Stomach (tissue), 9 donors: ENCODE data around the gene XYLT1. TPM values are rescaled to one million over a fixed set of nuclear protein-coding genes. Genes with fewer than 3 reads are reported as not detected.

Source experiments
- DNase-seq, 2 donors: peaks; one replicate each; pipeline versions ENCODE4 v3.0.0 to v3.0.0-alpha.2; 2013 to 2019
- H3K27ac ChIP-seq, 5 donors: fragments of 200-600 bp in 4 of 5; sonication (generic) in 4 of 5; one replicate each; pipeline ENCODE4 v1.5.1; 2013 to 2019; ENCODE audit warnings: mild to moderate bottlenecking in 1 of 5, moderate library complexity in 1 of 5
- H3K27me3 ChIP-seq, 3 donors: fragments of 200-600 bp; sonication (generic); one replicate each; pipeline ENCODE4 v1.5.1; 2017 to 2019; ENCODE audit warnings: mixed run types in 1 of 3
- H3K36me3 ChIP-seq, 4 donors: fragments of 200-600 bp; sonication (generic); 1 replicate in 3 of 4; 2 replicates in 1 of 4; pipeline ENCODE4 v1.5.1; 2016 to 2019
- H3K4me1 ChIP-seq, 4 donors: fragments of 200-600 bp; sonication (generic); one replicate each; pipeline ENCODE4 v1.5.1; 2016 to 2019
- H3K4me3 ChIP-seq, 4 donors: fragments of 200-600 bp; sonication (generic) in 3 of 4; one replicate each; pipeline ENCODE4 v1.5.1; 2016 to 2019; ENCODE audit warnings: mild to moderate bottlenecking in 1 of 4
- H3K9me3 ChIP-seq, 4 donors: fragments of 200-600 bp; sonication (generic); one replicate each; pipeline ENCODE4 v1.5.1; 2016 to 2019
- EP300 ChIP-seq: sonication (generic); formaldehyde crosslinking; IDR thresholded peaks from one replicate; pipeline ENCODE4 v1.6.1; 2017; ENCODE audit warnings: antibody characterized with exemption
- POLR2A ChIP-seq, 4 donors: fragments of 450-650 bp; IDR thresholded peaks; one replicate each; pipeline ENCODE4 v1.6.1; 2016; ENCODE audit warnings: antibody characterized with exemption in 4 of 4, control low read depth in 2 of 4, mild to moderate bottlenecking in 1 of 4, moderate library complexity in 1 of 4
- POLR2AphosphoS5 ChIP-seq, 3 donors: sonication (generic); formaldehyde crosslinking; IDR thresholded peaks; one replicate each; pipeline ENCODE4 v1.6.1; 2016; ENCODE audit warnings: antibody characterized with exemption in 3 of 3
- WGBS, 5 donors: extraction: QIAGEN DNeasy Blood & Tissue Kit in 3 of 5; methylation state at CpG; one replicate each; pipeline versions ENCODE4 v1.1.5 to v1.1.7; 2013 to 2018; 5-methylcytosine and 5-hydroxymethylcytosine counted together
- intact Hi-C: fragments of 100-400 bp; cut with DNase I; formaldehyde crosslinking; loops from one replicate; pipeline ENCODE4 v1.15.1; 2023; ENCODE audit warnings: low total_unique reads
- polyA plus RNA-seq, 3 donors: library from polyadenylated mRNA; stranded (reverse); fragments of 200-250 nt; gene quantifications; one replicate each; pipeline ENCODE4 v1.2.3, GENCODE V29; 2013
- total RNA-seq, 5 donors: library from RNA; depleted of rRNA; stranded (reverse); fragments of >200 nt; gene quantifications; one replicate each; pipeline versions ENCODE4 v1.1.0 to v1.2.3, GENCODE V29; 2014 to 2016
- TF ChIP-seq, protein P1 (sequence below), 7 experiments: fragments of 450-650 bp in 4 of 7; fragments of 200-600 bp in 3 of 7; sonication (generic) in 3 of 7; IDR thresholded peaks; one replicate each; pipeline ENCODE4 v1.5.1; 2016 to 2019; ENCODE audit warnings: antibody characterized with exemption in 7 of 7, control low read depth in 2 of 7, mild to moderate bottlenecking in 1 of 7
- donor health status: healthy with polysubstance abuse.
- donor health status: Bipolar disorder and iron deficiency.
- donor health status: healthy.

The XYLT1 gene
- total and polyA plus RNA-seq, 8 donors: 0.87 to 59.5 (median 9.5) TPM

DNA sequence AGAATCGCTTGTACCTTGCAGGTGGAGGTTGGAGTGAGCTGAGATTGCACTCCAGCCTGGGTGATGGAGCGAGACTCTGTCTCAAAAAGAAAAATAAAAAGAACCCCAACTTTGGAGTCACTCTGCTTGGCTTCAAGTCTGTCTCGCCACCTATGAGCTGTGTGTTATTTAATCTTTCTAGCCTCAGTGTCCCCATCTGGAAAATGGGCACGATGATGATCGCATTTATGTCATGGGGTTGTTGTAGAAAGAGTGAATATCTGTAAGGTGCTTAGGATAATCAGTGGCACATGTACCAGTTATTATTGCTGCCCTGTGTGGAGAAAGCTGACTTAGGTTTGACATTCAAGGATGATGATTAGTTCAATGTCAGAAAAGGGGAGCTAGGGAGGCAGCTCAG is 319.4 kb downstream of the XYLT1 start:
- no peak for DNase-seq
- intact Hi-C loops: no loop called here
- Histone ChIP-seq H3K27ac (no peak overlapping the region), H3K4me1 (no peaks in the 10 kb centered on the region), H3K9me3 (no peaks in the 10 kb centered on the region), H3K36me3 (no peaks in the 10 kb centered on the region), H3K27me3 (no peaks in the 10 kb centered on the region), H3K4me3 (no peak overlapping the region)
- TF ChIP-seq POLR2A (IDR thresholded peaks at IDR 0.05) (no peak), POLR2AphosphoS5 (IDR thresholded peaks at IDR 0.05) (no peak), EP300 (no peak)
- TF ChIP-seq, protein P1, sequence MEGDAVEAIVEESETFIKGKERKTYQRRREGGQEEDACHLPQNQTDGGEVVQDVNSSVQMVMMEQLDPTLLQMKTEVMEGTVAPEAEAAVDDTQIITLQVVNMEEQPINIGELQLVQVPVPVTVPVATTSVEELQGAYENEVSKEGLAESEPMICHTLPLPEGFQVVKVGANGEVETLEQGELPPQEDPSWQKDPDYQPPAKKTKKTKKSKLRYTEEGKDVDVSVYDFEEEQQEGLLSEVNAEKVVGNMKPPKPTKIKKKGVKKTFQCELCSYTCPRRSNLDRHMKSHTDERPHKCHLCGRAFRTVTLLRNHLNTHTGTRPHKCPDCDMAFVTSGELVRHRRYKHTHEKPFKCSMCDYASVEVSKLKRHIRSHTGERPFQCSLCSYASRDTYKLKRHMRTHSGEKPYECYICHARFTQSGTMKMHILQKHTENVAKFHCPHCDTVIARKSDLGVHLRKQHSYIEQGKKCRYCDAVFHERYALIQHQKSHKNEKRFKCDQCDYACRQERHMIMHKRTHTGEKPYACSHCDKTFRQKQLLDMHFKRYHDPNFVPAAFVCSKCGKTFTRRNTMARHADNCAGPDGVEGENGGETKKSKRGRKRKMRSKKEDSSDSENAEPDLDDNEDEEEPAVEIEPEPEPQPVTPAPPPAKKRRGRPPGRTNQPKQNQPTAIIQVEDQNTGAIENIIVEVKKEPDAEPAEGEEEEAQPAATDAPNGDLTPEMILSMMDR (IDR thresholded peaks at IDR 0.05): no peak
- WGBS, 5 donors: 88 to 99% (median 95%) methylated on average over 5 of the region's 5 CpGs

DNA sequence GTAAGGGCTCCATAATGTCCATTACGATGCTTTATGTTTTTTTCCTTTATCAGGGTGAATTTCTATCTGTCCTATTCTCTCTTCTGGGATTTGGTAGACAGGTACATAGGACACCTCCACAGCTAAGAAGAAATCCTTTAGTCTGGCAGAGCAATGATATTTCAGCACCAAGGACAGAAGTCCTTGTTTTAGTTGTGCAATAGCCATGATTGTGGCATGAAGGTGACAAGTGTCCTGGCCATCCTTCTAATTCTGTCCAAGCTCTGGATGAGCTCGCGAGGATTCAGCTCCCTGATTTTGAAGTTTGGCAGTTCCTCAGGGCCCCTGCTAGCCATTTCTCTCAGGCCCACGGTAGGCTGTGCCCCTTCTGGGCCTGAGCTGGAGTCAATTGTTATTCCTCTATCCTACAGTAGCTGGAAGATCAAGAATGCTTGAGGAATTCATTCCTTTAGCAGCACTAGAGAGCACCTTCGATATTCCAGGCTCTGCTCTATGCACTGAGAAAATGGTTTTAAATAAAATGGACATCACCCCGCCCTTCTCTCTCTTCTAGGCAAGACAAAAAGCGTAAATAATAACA is 320.8 kb downstream of the XYLT1 start:
- Histone ChIP-seq H3K36me3 (no peaks in the 10 kb centered on the region), H3K4me3 (no peak overlapping the region), H3K27me3 (no peaks in the 10 kb centered on the region), H3K4me1 (no peaks in the 10 kb centered on the region), H3K27ac (no peak overlapping the region), H3K9me3 (no peaks in the 10 kb centered on the region)
- intact Hi-C loops: no loop called here
- TF ChIP-seq POLR2AphosphoS5 (IDR thresholded peaks at IDR 0.05): no peak
- peak in 1 of 2 donors; percentile 32 for DNase-seq
- WGBS, 5 donors: 86 to 90% (median 87%) methylated on average over 7 of the region's 7 CpGs

DNA sequence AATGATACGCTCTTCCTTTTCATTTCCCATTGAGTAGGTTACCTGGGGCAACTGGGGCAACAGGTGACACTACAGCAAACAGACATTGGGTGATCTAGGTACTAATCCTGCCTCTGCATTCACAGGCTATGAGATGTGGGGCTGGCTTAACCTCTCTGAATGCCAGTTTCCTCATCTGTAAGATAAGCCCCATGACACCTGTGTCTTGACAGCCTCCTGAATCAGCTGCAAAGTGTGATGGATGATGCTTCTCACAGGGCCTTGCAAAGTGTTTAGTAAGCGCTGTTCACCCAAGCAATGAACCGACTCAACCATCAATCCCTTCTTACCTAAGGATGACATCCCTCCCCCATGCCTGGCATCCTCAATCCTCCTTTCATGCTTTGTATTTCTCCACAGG is 322.8 kb downstream of the XYLT1 start:
- DNase-seq: no peak
- TF ChIP-seq EP300: no peak
- TF ChIP-seq POLR2A (IDR thresholded peaks at IDR 0.05): no peak
- TF ChIP-seq POLR2AphosphoS5 (IDR thresholded peaks at IDR 0.05): no peak
- TF ChIP-seq, protein P1 (IDR thresholded peaks at IDR 0.05): no peak
- H3K4me3 ChIP-seq: no peak overlapping the region
- intact Hi-C loops: no loop called here
- no peak overlapping the region for H3K27ac ChIP-seq
- 89 to 94% (median 94%) methylated on average over 3 of the region's 3 CpGs for WGBS, 5 donors
- H3K36me3 ChIP-seq: no peaks in the 10 kb centered on the region
- no peaks in the 10 kb centered on the region for H3K9me3 ChIP-seq
- no peaks in the 10 kb centered on the region for H3K27me3 ChIP-seq
- no peaks in the 10 kb centered on the region for H3K4me1 ChIP-seq

DNA sequence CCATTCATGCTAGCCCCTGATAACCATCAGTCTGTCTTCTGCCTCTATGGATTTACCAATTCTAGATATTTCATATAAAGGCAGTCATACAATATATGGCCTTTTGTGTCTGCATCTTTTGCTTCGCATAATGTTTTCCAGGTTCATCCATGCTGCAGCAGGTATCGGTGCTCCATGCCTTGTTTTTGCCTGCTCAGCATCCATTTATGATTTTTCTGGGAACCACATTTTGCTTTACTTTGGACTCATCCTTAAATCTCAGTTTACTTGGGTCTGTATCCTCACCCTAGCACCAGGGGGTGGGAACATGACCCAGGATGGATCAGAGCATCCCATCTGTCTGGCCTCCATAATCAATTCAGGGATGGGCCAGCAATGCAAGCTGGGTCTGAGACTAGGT is 325.7 kb downstream of the XYLT1 start:
- Histone ChIP-seq H3K4me3 (no peak overlapping the region), H3K27me3 (no peaks in the 10 kb centered on the region), H3K9me3 (no peaks in the 10 kb centered on the region), H3K36me3 (peaks cover 0 to 13% (median 12%) of the 10 kb centered on the region in 4 donors), H3K4me1 (no peaks in the 10 kb centered on the region), H3K27ac (no peak overlapping the region)
- WGBS, 5 donors: 95 to 100% (median 98%) methylated on average over 2 of the region's 2 CpGs
- intact Hi-C loops: no loop called here
- TF ChIP-seq, protein P1 (IDR thresholded peaks at IDR 0.05): no peak
- no peak for DNase-seq

DNA sequence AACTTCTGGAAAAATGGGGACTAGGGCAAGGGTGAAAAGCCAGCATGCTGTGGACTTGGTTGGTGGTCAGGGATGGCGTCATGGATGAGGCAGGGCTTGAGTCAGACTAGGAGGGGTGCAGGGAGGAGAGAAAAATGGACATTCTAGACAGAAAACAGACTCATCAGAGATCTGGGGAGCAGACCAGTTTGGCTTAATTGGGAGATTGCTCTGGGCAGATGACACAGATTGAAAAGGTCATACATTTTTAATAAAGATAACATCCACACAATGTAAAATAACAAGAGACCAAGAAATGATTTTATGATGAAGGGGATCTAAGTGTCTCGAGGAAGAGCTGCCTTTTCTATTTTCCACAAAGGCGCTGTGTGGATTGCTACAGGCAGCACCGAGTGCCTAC is 326.3 kb downstream of the XYLT1 start:
- Histone ChIP-seq H3K4me3 (no peak overlapping the region), H3K27ac (no peak overlapping the region), H3K36me3 (peaks cover 0 to 19% (median 18%) of the 10 kb centered on the region in 4 donors), H3K27me3 (no peaks in the 10 kb centered on the region), H3K9me3 (no peaks in the 10 kb centered on the region), H3K4me1 (no peaks in the 10 kb centered on the region)
- TF ChIP-seq, protein P1 (IDR thresholded peaks at IDR 0.05): no peak
- TF ChIP-seq POLR2AphosphoS5 (IDR thresholded peaks at IDR 0.05) (no peak), POLR2A (IDR thresholded peaks at IDR 0.05) (no peak), EP300 (no peak)
- intact Hi-C loops: no loop called here
- 90 to 99% (median 95%) methylated on average over 4 of the region's 4 CpGs for WGBS, 5 donors
- no peak for DNase-seq
